HCT116 (cell line): ENCODE results near the gene SFXN5. TPM values are rescaled to one million over a fixed set of nuclear protein-coding genes. Genes with fewer than 3 reads are reported as not detected.
"Not testable (repeated sequence)": the region's sequence is repeated elsewhere in the genome, so short reads cannot be mapped to it uniquely, and the experiment has no call there.

Experiments used
- ATAC-seq: fragments of 200-7000 bp; cut with Tn5 transposase; 2 replicates; pipeline ENCODE4 v1.9.1; 2020; ENCODE audit warnings: mild to moderate bottlenecking, moderate library complexity
- BruUV-seq: library from RNA; stranded (reverse); fragments of 400-500 nt; replicated peaks from 2 replicates; lab custom pipeline; 2021; lab: Mats Ljungman, UMichigan
- CTCF ChIA-PET: fragments of 300-600 bp; sonication (Branson Sonifier 250); formaldehyde crosslinking; loops from one replicate; lab custom pipeline; 2021; ENCODE audit warnings: antibody characterized with exemption; lab: Charles Lee
- POLR2A ChIA-PET: fragments of 300-600, 350-600 bp; sonication (Branson Sonifier 250); formaldehyde crosslinking; loops from one replicate; lab custom pipeline; 2021; ENCODE audit warnings: antibody characterized with exemption; lab: Charles Lee
- RAD21 ChIA-PET, 2 experiments: fragments of 300-600 bp; sonication (Branson Sonifier 250); formaldehyde crosslinking; loops; one replicate each; lab custom pipeline; 2023; ENCODE audit warnings: low total read pairs in 2 of 2; ENCODE audit not compliant: uncharacterized antibody in 2 of 2, unreplicated experiment in 2 of 2, low non-redundant PET in 1 of 2; lab: Charles Lee
- DNase-seq: peaks from one replicate; pipeline ENCODE4 v3.0.0-alpha.2; 2010; ENCODE audit warnings: low read depth, low spot score
- H2AFZ ChIP-seq: fragments of 200-600 bp; shearing (Covaris generic), sonication (generic); 2 replicates; pipeline ENCODE4 v1.6.1; 2017; ENCODE audit warnings: low read depth, mixed run types, mixed read lengths, antibody characterized with exemption, low read length; ENCODE audit not compliant: poor library complexity, severe bottlenecking
- H3K27ac ChIP-seq: 2 replicates; pipeline ENCODE4 v1.5.1; 2012; ENCODE audit warnings: low read depth, low read length
- H3K27me3 ChIP-seq: fragments of 200-600 bp; sonication (generic); 2 replicates; pipeline ENCODE4 v1.6.1; 2016; ENCODE audit warnings: mixed run types, low read length, mixed read lengths; ENCODE audit not compliant: insufficient read depth
- H3K36me3 ChIP-seq, 2 experiments: fragments of 200-500 bp in 1 of 2; fragments of 200-600 bp in 1 of 2; sonication (Bioruptor generic) in 1 of 2; sonication (generic) in 1 of 2; 2 replicates each; pipeline versions ENCODE4 v1.5.1 to v1.6.1; 2014 to 2016; ENCODE audit warnings: low read length in 2 of 2, inconsistent platforms in 1 of 2, mixed read lengths in 1 of 2, mixed run types in 1 of 2; ENCODE audit not compliant: insufficient read depth in 2 of 2, control insufficient read depth in 1 of 2
- H3K4me1 ChIP-seq, 2 experiments: fragments of 200-600 bp in 1 of 2; sonication (generic) in 1 of 2; 2 replicates each; pipeline versions ENCODE4 v1.5.1 to v1.6.1; 2012 to 2017; ENCODE audit warnings: low read length in 2 of 2, inconsistent platforms in 1 of 2, mild to moderate bottlenecking in 1 of 2, mixed read lengths in 1 of 2, mixed run types in 1 of 2, moderate library complexity in 1 of 2; ENCODE audit not compliant: insufficient read depth in 2 of 2, control insufficient read depth in 1 of 2
- H3K4me2 ChIP-seq: fragments of 200-600 bp; sonication (generic); 2 replicates; pipeline ENCODE4 v1.6.1; 2017; ENCODE audit warnings: mixed run types, low read length, mixed read lengths
- H3K4me3 ChIP-seq, 2 experiments: fragments of 200-600 bp in 1 of 2; sonication (generic) in 1 of 2; replicated peaks in 1 of 2; 2 replicates each; pipeline ENCODE4 v1.5.1; 2011 to 2016; ENCODE audit warnings: low read length in 2 of 2, control low read depth in 1 of 2, low read depth in 1 of 2, mild to moderate bottlenecking in 1 of 2, mixed read lengths in 1 of 2, mixed run types in 1 of 2
- H3K79me2 ChIP-seq: fragments of 200-600 bp; sonication (generic); 2 replicates; pipeline ENCODE4 v1.6.1; 2017; ENCODE audit warnings: mild to moderate bottlenecking, mixed run types, low read length, moderate library complexity, mixed read lengths; ENCODE audit not compliant: insufficient read depth
- H3K9ac ChIP-seq: fragments of 200-600 bp; sonication (generic); 2 replicates; pipeline ENCODE4 v1.6.1; 2016; ENCODE audit warnings: low read length, mixed read lengths
- H3K9me2 ChIP-seq: fragments of 200-600 bp; sonication (generic), shearing (Covaris generic); 2 replicates; pipeline ENCODE4 v1.6.1; 2017; ENCODE audit warnings: mixed run types, mild to moderate bottlenecking, moderate library complexity; ENCODE audit not compliant: insufficient read depth
- H3K9me3 ChIP-seq, 2 experiments: fragments of 200-500 bp in 1 of 2; fragments of 200-600 bp in 1 of 2; sonication (Bioruptor generic) in 1 of 2; sonication (generic) in 1 of 2; 2 replicates each; pipeline ENCODE4 v1.6.1; 2014 to 2017; ENCODE audit warnings: low read length in 2 of 2, mixed read lengths in 2 of 2, inconsistent platforms in 1 of 2, low read depth in 1 of 2, mild to moderate bottlenecking in 1 of 2, mixed run types in 1 of 2, moderate library complexity in 1 of 2; ENCODE audit not compliant: control insufficient read depth in 1 of 2, insufficient read depth in 1 of 2
- H4K20me1 ChIP-seq: fragments of 200-600 bp; sonication (generic), shearing (Covaris generic); 2 replicates; pipeline ENCODE4 v1.6.1; 2017; ENCODE audit warnings: mixed run types, mild to moderate bottlenecking, moderate library complexity; ENCODE audit not compliant: insufficient read depth
- ELF1 ChIP-seq: IDR thresholded peaks from 2 replicates; pipeline ENCODE4 v1.6.1; 2012; ENCODE audit warnings: low read depth, borderline replicate concordance
- EZH2 ChIP-seq: fragments of 200-600 bp; sonication (generic); IDR thresholded peaks from 2 replicates; pipeline ENCODE4 v1.6.1; 2017; ENCODE audit warnings: antibody characterized with exemption, mixed run types
- SRF ChIP-seq: IDR thresholded peaks from 2 replicates; pipeline ENCODE4 v1.6.1; 2012; ENCODE audit warnings: low read depth
- intact Hi-C: fragments of 100-400 bp; cut with micrococcal nuclease; formaldehyde crosslinking; loops from 2 replicates; pipeline ENCODE4 v1.10.0; 2022
- total RNA-seq: library from RNA; stranded (reverse); gene quantifications from one replicate; pipeline ENCODE4 v1.2.1, GENCODE V29; 2021; ENCODE audit not compliant: unreplicated experiment
- TF ChIP-seq, protein P1 (sequence below): IDR thresholded peaks from 2 replicates; pipeline ENCODE4 v1.6.1; 2012; ENCODE audit warnings: low read depth

SFXN5 gene
- total RNA-seq, 1 experiment from 2014 or later = 10.0 TPM

GRCh38 chr2:73071360-73072128, at the start of gene SFXN5 (continued):
- TF ChIP-seq, protein P1, sequence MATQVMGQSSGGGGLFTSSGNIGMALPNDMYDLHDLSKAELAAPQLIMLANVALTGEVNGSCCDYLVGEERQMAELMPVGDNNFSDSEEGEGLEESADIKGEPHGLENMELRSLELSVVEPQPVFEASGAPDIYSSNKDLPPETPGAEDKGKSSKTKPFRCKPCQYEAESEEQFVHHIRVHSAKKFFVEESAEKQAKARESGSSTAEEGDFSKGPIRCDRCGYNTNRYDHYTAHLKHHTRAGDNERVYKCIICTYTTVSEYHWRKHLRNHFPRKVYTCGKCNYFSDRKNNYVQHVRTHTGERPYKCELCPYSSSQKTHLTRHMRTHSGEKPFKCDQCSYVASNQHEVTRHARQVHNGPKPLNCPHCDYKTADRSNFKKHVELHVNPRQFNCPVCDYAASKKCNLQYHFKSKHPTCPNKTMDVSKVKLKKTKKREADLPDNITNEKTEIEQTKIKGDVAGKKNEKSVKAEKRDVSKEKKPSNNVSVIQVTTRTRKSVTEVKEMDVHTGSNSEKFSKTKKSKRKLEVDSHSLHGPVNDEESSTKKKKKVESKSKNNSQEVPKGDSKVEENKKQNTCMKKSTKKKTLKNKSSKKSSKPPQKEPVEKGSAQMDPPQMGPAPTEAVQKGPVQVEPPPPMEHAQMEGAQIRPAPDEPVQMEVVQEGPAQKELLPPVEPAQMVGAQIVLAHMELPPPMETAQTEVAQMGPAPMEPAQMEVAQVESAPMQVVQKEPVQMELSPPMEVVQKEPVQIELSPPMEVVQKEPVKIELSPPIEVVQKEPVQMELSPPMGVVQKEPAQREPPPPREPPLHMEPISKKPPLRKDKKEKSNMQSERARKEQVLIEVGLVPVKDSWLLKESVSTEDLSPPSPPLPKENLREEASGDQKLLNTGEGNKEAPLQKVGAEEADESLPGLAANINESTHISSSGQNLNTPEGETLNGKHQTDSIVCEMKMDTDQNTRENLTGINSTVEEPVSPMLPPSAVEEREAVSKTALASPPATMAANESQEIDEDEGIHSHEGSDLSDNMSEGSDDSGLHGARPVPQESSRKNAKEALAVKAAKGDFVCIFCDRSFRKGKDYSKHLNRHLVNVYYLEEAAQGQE = no peak
- TF ChIP-seq EZH2 = no peak
- TF ChIP-seq SRF = no peak
- no peak; the same call in 1 of the 2 replicates for TF ChIP-seq ELF1

DNA sequence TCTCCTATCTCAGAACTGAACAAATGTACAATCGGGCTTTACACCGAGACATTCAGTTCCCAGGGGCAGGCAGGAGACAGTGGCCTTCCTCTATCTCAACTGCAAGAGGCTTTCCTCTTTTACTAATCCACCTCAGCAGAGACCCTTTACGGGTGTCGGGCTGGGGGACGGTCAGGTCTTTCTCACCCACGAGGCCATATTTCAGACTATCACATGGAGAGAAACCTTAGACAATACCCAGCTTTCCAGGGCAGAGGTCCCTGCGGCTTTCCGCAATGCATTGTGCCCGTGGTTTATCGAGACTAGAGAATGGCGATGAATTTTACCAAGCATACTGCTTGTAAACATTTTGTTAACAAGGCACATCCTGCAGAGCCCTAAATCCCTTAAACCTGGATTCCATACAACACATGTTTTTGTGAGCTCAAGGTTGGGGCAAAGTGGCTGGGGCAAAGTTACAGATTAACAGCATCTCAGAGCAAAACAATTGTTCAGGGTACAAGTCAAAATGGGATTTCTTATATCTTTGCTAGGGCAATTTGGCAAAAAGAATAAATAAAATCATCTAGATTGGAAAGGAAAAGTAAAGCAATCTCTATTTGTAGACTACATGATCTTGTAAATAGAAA, 48.2 kb upstream of the SFXN5 start:
- H4K20me1 ChIP-seq, POLR2A ChIA-PET, intact Hi-C loops, CTCF ChIA-PET, H2AFZ ChIP-seq, BruUV-seq, RAD21 ChIA-PET, H3K36me3 ChIP-seq, H3K79me2 ChIP-seq, H3K9me3 ChIP-seq, H3K9ac ChIP-seq, ATAC-seq, DNase-seq, H3K27ac ChIP-seq, H3K27me3 ChIP-seq, H3K4me3 ChIP-seq, H3K9me2 ChIP-seq, H3K4me1 ChIP-seq, H3K4me2 ChIP-seq: not testable (repeated sequence)
